Suprapubic skin (tissue), 4 donors: Measurements from ENCODE around the gene SAMD1. TPM values are rescaled to one million over a fixed set of nuclear protein-coding genes. Genes with fewer than 3 reads are reported as not detected.
"Not testable (repeated sequence)": the region's sequence is repeated elsewhere in the genome, so short reads cannot be mapped to it uniquely, and the experiment has no call there.

ENCODE experiments used
- DNase-seq, 2 donors: peaks; one replicate each; pipeline ENCODE4 v3.0.0-alpha.2; 2019; ENCODE audit warnings: low spot score in 2 of 2
- H3K27ac ChIP-seq: fragments of 200-600 bp; sonication (generic); one replicate; pipeline ENCODE4 v1.5.1; 2019
- H3K27me3 ChIP-seq: fragments of 200-600 bp; sonication (generic); one replicate; pipeline ENCODE4 v1.5.1; 2019
- H3K36me3 ChIP-seq: fragments of 200-600 bp; sonication (generic); one replicate; pipeline ENCODE4 v1.5.1; 2019
- H3K4me1 ChIP-seq: fragments of 200-600 bp; sonication (generic); one replicate; pipeline ENCODE4 v1.5.1; 2019
- H3K4me3 ChIP-seq: fragments of 200-600 bp; sonication (generic); one replicate; pipeline ENCODE4 v1.5.1; 2019; ENCODE audit warnings: mild to moderate bottlenecking
- H3K9me3 ChIP-seq: fragments of 200-600 bp; sonication (generic); one replicate; pipeline ENCODE4 v1.5.1; 2019
- EP300 ChIP-seq: sonication (generic); formaldehyde crosslinking; IDR thresholded peaks from one replicate; pipeline ENCODE4 v1.6.1; 2017; ENCODE audit warnings: antibody characterized with exemption
- POLR2A ChIP-seq, 2 donors: fragments of 450-650 bp; IDR thresholded peaks; one replicate each; pipeline ENCODE4 v1.6.1; 2017; ENCODE audit warnings: antibody characterized with exemption in 2 of 2, mild to moderate bottlenecking in 2 of 2, moderate library complexity in 2 of 2
- POLR2AphosphoS5 ChIP-seq, 3 donors: sonication (generic); formaldehyde crosslinking; IDR thresholded peaks; one replicate each; pipeline ENCODE4 v1.6.1; 2017; ENCODE audit warnings: antibody characterized with exemption in 3 of 3
- WGBS: methylation state at CpG from one replicate; pipeline ENCODE4 v1.1.5; 2018; 5-methylcytosine and 5-hydroxymethylcytosine counted together
- total RNA-seq, 4 donors: library from RNA; depleted of rRNA; stranded (reverse); fragments of >200 nt; gene quantifications; one replicate each; pipeline ENCODE4 v1.1.0, GENCODE V29; 2016
- TF ChIP-seq, protein P1 (sequence below), 2 donors: fragments of 200-600 bp in 1 of 2; fragments of 450-650 bp in 1 of 2; sonication (generic) in 1 of 2; IDR thresholded peaks; one replicate each; pipeline ENCODE4 v1.5.1; 2016 to 2019; ENCODE audit warnings: antibody characterized with exemption in 2 of 2, mild to moderate bottlenecking in 1 of 2, moderate library complexity in 1 of 2

The SAMD1 gene
- total RNA-seq, 4 donors from 2014 or later = 22.4 to 34.9 (median 29.1) TPM

- H3K36me3 ChIP-seq = no peaks in the 10 kb centered on the region
- H3K27me3 ChIP-seq = no peaks in the 10 kb centered on the region
- H3K27ac ChIP-seq = no peak overlapping the region
- no peak overlapping the region for H3K4me3 ChIP-seq
- no peaks in the 10 kb centered on the region for H3K4me1 ChIP-seq
- DNase-seq = no peak
- no peaks in the 10 kb centered on the region for H3K9me3 ChIP-seq
- WGBS = 83% methylated on average over 8 of the region's 8 CpGs
- TF ChIP-seq EP300 (no peak), POLR2A (IDR thresholded peaks at IDR 0.05) (no peak), POLR2AphosphoS5 (IDR thresholded peaks at IDR 0.05) (no peak)
- TF ChIP-seq, protein P1, sequence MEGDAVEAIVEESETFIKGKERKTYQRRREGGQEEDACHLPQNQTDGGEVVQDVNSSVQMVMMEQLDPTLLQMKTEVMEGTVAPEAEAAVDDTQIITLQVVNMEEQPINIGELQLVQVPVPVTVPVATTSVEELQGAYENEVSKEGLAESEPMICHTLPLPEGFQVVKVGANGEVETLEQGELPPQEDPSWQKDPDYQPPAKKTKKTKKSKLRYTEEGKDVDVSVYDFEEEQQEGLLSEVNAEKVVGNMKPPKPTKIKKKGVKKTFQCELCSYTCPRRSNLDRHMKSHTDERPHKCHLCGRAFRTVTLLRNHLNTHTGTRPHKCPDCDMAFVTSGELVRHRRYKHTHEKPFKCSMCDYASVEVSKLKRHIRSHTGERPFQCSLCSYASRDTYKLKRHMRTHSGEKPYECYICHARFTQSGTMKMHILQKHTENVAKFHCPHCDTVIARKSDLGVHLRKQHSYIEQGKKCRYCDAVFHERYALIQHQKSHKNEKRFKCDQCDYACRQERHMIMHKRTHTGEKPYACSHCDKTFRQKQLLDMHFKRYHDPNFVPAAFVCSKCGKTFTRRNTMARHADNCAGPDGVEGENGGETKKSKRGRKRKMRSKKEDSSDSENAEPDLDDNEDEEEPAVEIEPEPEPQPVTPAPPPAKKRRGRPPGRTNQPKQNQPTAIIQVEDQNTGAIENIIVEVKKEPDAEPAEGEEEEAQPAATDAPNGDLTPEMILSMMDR (IDR thresholded peaks at IDR 0.05) = peak; percentile 50 to 91
These were observed 42.0 kb downstream of the SAMD1 start for GRCh38 chr19:14048443-14049153.

- H3K27ac ChIP-seq, DNase-seq, H3K9me3 ChIP-seq, H3K27me3 ChIP-seq, H3K4me1 ChIP-seq, H3K4me3 ChIP-seq, H3K36me3 ChIP-seq: not testable (repeated sequence)
- 93% methylated on average over 10 of the region's 10 CpGs for WGBS
These were observed 42.7 kb downstream of the SAMD1 start for GRCh38 chr19:14047866-14048265.

- H3K27ac ChIP-seq, H3K36me3 ChIP-seq, H3K4me1 ChIP-seq, H3K9me3 ChIP-seq, H3K4me3 ChIP-seq, H3K27me3 ChIP-seq, DNase-seq: not testable (repeated sequence)
- TF ChIP-seq, protein P1 (IDR thresholded peaks at IDR 0.05) = peak; percentile 9 to 45
- 57% methylated on average over 18 of the region's 19 CpGs for WGBS
These were observed 47.6 kb downstream of the SAMD1 start for GRCh38 chr19:14042659-14043608.

DNA sequence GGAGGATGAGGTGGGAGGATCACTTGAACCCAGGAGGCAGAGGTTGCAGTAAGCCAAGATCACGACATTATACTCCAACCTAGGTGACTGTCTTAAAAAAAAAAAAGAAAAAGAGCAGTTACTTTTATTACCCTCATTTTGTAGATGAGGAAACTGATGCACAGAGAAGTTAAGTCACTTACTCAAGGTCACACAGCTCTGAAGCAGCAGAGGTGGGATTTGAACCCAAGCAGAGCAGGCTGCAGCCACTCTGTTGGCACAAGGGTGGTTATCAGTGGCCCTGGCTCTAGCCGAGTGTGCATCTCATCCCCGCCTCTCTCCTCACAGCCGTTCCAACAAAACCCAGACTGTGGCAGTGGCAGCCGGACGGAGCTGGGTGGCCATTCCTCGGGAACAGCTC is 51.4 kb downstream of the SAMD1 start:
- H3K36me3 ChIP-seq = peaks cover 3% of the 10 kb centered on the region
- no peaks in the 10 kb centered on the region for H3K27me3 ChIP-seq
- peaks cover 5% of the 10 kb centered on the region for H3K4me1 ChIP-seq
- H3K27ac ChIP-seq = no peak overlapping the region
- no peak for DNase-seq
- TF ChIP-seq, protein P1 (IDR thresholded peaks at IDR 0.05) = no peak
- TF ChIP-seq POLR2AphosphoS5 (IDR thresholded peaks at IDR 0.05) = no peak
- no peak for TF ChIP-seq EP300
- no peak for TF ChIP-seq POLR2A (IDR thresholded peaks at IDR 0.05)
- no peaks in the 10 kb centered on the region for H3K9me3 ChIP-seq
- 97% methylated on average over 7 of the region's 7 CpGs for WGBS
- no peak overlapping the region for H3K4me3 ChIP-seq

Other genes starting within 250 kb of the SAMD1 start
- gene NANOS3, start 213.6 kb downstream of the SAMD1 start, total RNA-seq = not detected
- gene BRME1, start 184.6 kb downstream of the SAMD1 start, total RNA-seq = 10 to 100 TPM in 2 of 4 donors, 1 to 10 TPM in 2; 7.6 to 23.0 (median 9.9) TPM
- gene CC2D1A, start 184.6 kb downstream of the SAMD1 start, total RNA-seq = 10 to 100 TPM; 48.0 to 94.9 (median 66.7) TPM
- 10 to 100 TPM in 1 of 4 donors, 1 to 10 TPM in 3; 2.3 to 10.6 (median 5.7) TPM for gene PODNL1, start 152.3 kb downstream of the SAMD1 start, total RNA-seq
- 10 to 100 TPM; 38.3 to 52.3 (median 46.2) TPM for gene DCAF15, start 138.2 kb downstream of the SAMD1 start, total RNA-seq
- gene RFX1, start 84.4 kb downstream of the SAMD1 start, total RNA-seq = 10 to 100 TPM in 2 of 4 donors, 1 to 10 TPM in 2; 6.8 to 13.2 (median 10.1) TPM
- gene RLN3, start 62.6 kb downstream of the SAMD1 start, total RNA-seq = not detected
- gene IL27RA, start 59.0 kb downstream of the SAMD1 start, total RNA-seq = 1 to 10 TPM in 3 of 4 donors, under 1 TPM in 1; 0.76 to 2.5 (median 1.5) TPM
- not detected for gene PALM3, start 28.7 kb downstream of the SAMD1 start, total RNA-seq
- 10 to 100 TPM; 10.5 to 18.5 (median 15.9) TPM for gene MISP3, start 18.0 kb downstream of the SAMD1 start, total RNA-seq
- not detected for gene C19orf67, start 5.0 kb downstream of the SAMD1 start, total RNA-seq
- 10 to 100 TPM; 22.1 to 42.6 (median 31.2) TPM for gene PRKACA, start 27.0 kb upstream of the SAMD1 start, total RNA-seq
- gene ASF1B, start 45.8 kb upstream of the SAMD1 start, total RNA-seq = 1 to 10 TPM; 3.4 to 8.8 (median 7.8) TPM
- 10 to 100 TPM; 22.3 to 36.4 (median 27.3) TPM for gene ADGRL1, start 115.4 kb upstream of the SAMD1 start, total RNA-seq